NCI-H1436 (cell line): ENCODE results near the gene STX2.
"Not testable (repeated sequence)": the region's sequence is repeated elsewhere in the genome, so short reads cannot be mapped to it uniquely, and the experiment has no call there.

Experiments
- DNase-seq: peaks from one replicate; lab custom pipeline; 2025; lab: John Stamatoyannopoulos, UW

The STX2 gene

GRCh38 chr12:130838951-130839769, at the start of gene STX2:
TSS of gene STX2 (minus strand) at chr12:130839250. CDS start at chr12:130839099, 151 bp downstream.
- DNase-seq, result peak; percentile 58

- DNase-seq, result not testable (repeated sequence)
These were observed 48.1 kb upstream of the STX2 start for GRCh38 chr12:130887190-130887589.

GRCh38 chr12:130881548-130881947, 42.5 kb upstream of the STX2 start:
- DNase-seq, result no peak

- DNase-seq, result no peak
These were observed 42.0 kb upstream of the STX2 start for GRCh38 chr12:130881046-130881445.

- no peak for DNase-seq
These were observed 41.4 kb upstream of the STX2 start for GRCh38 chr12:130880411-130880885.

- no peak for DNase-seq
These were observed 40.8 kb upstream of the STX2 start for GRCh38 chr12:130879781-130880389.

GRCh38 chr12:130879212-130879686, 40.2 kb upstream of the STX2 start:
- DNase-seq, result no peak

GRCh38 chr12:130878193-130879185, 39.4 kb upstream of the STX2 start:
- no peak for DNase-seq

- DNase-seq, result no peak
These were observed 38.3 kb upstream of the STX2 start for GRCh38 chr12:130877333-130877732.

- no peak for DNase-seq
These were observed 37.7 kb upstream of the STX2 start for GRCh38 chr12:130876758-130877157.

- no peak for DNase-seq
These were observed 37.2 kb upstream of the STX2 start for GRCh38 chr12:130876297-130876696.

- DNase-seq, result not testable (repeated sequence)
These were observed 36.7 kb upstream of the STX2 start for GRCh38 chr12:130875708-130876107.

- no peak for DNase-seq
These were observed 36.1 kb upstream of the STX2 start for GRCh38 chr12:130875193-130875592.

GRCh38 chr12:130874696-130875095, 35.6 kb upstream of the STX2 start:
- DNase-seq, result no peak

- no peak for DNase-seq
These were observed 34.8 kb upstream of the STX2 start for GRCh38 chr12:130873825-130874224.

GRCh38 chr12:130873106-130873795, 34.2 kb upstream of the STX2 start:
- DNase-seq, result no peak

GRCh38 chr12:130872179-130873096, 33.4 kb upstream of the STX2 start:
- DNase-seq, result no peak

GRCh38 chr12:130871286-130872178, 32.5 kb upstream of the STX2 start, which contains the start of gene RAN:
TSS of gene RAN (plus strand) at chr12:130872066. CDS start at chr12:130872594, 528 bp downstream.
- peak; percentile 90 for DNase-seq
